IPS DF 6.9 (cell line): Measurements from ENCODE around the gene RBM6.

Source experiments
- DNase-seq: peaks from one replicate; pipeline ENCODE4 v3.0.0-alpha.2; 2013; ENCODE audit warnings: low read depth, low spot score
- H3K27ac ChIP-seq: one replicate; pipeline ENCODE4 v1.5.1; 2013; ENCODE audit warnings: low read length, control low read depth
- H3K27me3 ChIP-seq: 2 replicates; pipeline ENCODE4 v1.6.1; 2013; ENCODE audit warnings: mild to moderate bottlenecking, low read length; ENCODE audit not compliant: control insufficient read depth, insufficient read depth
- H3K36me3 ChIP-seq: 2 replicates; pipeline ENCODE4 v1.6.1; 2013; ENCODE audit warnings: low read length; ENCODE audit not compliant: control insufficient read depth, insufficient read depth
- H3K4me1 ChIP-seq: 2 replicates; pipeline ENCODE4 v1.6.1; 2013; ENCODE audit warnings: low read length; ENCODE audit not compliant: control insufficient read depth, insufficient read depth
- H3K4me3 ChIP-seq: 2 replicates; pipeline ENCODE4 v1.5.1; 2013; ENCODE audit warnings: mild to moderate bottlenecking, low read length
- H3K9me3 ChIP-seq: 2 replicates; pipeline ENCODE4 v1.6.1; 2013; ENCODE audit warnings: low read length, inconsistent platforms; ENCODE audit not compliant: control insufficient read depth, insufficient read depth
- WGBS: extraction: QIAGEN DNeasy Blood & Tissue Kit; methylation state at CpG from one replicate; pipeline ENCODE4 v1.1.7; 2013; ENCODE audit warnings: mixed read lengths, missing lambda C conversion rate; ENCODE audit not compliant: insufficient read length, insufficient coverage; 5-methylcytosine and 5-hydroxymethylcytosine counted together

The RBM6 gene

DNA sequence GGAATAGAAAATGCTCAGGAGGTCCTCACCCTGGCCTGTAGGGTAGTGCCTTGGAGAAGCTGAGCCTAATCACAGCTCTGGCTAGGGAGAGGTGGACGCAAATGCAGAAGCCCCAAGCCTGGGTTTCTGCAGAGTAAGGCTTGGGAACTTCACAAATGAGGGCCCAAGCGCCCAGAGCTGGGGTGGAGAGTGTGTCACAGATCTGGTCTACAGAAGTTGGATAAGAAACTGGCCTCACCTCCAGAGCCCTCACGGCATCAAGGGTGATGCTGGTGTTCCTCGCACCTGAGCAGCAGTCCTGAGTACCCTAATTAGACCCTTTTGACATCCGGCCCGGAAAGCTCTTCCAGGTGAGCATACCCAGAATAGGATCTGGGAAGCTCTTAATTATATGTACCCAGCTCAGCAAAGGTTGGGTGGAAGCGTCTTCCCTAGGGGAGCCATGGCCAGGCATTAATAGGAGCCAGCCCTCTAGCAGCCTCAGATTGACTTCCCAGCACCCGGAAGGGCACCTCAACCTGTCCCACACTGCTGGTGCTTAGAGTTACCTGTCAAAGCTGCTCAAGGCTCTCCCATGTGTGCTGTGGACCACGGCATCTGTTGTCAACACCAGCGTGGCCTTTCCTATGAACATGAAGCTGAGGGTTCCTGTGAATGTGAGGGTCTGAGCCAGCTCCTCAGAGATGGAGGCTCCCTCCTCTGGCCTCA, 180.6 kb downstream of the RBM6 start:
- peaks cover 20% of the 10 kb centered on the region for H3K36me3 ChIP-seq
- DNase-seq, result no peak
- no peaks in the 10 kb centered on the region for H3K9me3 ChIP-seq
- H3K27ac ChIP-seq, result no peak overlapping the region
- peaks cover 8% of the 10 kb centered on the region for H3K4me1 ChIP-seq
- no peaks in the 10 kb centered on the region for H3K27me3 ChIP-seq
- H3K4me3 ChIP-seq, result no peak overlapping the region
- WGBS, result no CpG with 5 or more reads among the region's 10 CpGs

DNA sequence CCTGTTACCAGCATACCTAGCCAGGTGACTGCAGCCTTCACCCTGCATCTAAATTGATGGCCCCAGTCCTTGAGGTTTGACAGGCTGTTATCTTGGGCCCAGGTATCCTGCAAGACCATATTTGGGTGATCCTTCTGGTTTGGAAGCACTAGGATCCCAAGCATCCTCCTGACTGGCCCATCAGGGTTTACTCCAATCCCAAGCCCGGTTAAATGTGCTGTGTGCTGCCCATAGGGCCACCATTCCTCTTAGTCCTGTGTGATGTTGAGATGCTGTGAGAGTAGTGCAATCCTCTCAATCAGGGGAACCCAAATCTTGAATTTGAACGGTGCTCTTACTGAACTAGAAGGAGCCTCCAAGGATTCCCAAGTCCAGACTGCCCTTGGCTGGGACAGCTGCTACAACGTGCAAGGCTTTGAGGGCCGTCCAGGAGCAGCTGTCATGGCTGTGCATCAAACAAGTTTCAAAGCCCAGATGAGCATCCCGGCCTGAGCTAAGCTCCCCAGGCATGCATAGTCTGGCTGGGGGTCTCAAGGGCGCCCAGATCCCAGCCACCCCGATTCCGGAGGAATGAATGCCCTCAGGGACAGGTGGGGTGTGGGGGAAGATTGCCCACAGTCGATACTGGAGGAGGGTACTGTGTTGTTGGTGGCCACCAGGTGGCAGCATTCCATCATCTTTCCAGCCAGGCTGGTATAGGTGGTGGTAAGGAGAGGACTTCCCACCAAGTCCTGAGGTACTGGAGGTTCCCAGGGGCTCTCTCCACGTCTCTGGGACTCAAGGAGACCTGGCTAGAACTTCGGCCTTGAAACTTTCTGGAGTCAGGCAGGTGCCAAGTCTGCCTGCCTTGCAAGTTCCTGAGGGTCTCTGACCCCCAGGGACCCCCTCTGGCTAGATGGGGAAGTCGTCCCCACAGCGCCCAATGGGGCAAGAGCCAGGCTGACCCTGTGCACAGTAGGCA, 181.4 kb downstream of the RBM6 start:
- no CpG with 5 or more reads among the region's 13 CpGs for WGBS
- H3K36me3 ChIP-seq, result peaks cover 12% of the 10 kb centered on the region
- H3K27ac ChIP-seq, result no peak overlapping the region
- no peak overlapping the region for H3K4me3 ChIP-seq
- peaks cover 16% of the 10 kb centered on the region for H3K4me1 ChIP-seq
- peak; percentile 72 for DNase-seq
- H3K9me3 ChIP-seq, result no peaks in the 10 kb centered on the region
- H3K27me3 ChIP-seq, result no peaks in the 10 kb centered on the region

- H3K9me3 ChIP-seq, result no peaks in the 10 kb centered on the region
- H3K4me1 ChIP-seq, result peaks cover 18% of the 10 kb centered on the region
- H3K36me3 ChIP-seq, result peaks cover 10% of the 10 kb centered on the region
- H3K27me3 ChIP-seq, result no peaks in the 10 kb centered on the region
- H3K27ac ChIP-seq, result no peak overlapping the region
- no peak overlapping the region for H3K4me3 ChIP-seq
- no peak for DNase-seq
- WGBS, result no CpG with 5 or more reads among the region's 2 CpGs
Observed at GRCh38 chr3:50122071-50122470, 182.1 kb downstream of the RBM6 start.

DNA sequence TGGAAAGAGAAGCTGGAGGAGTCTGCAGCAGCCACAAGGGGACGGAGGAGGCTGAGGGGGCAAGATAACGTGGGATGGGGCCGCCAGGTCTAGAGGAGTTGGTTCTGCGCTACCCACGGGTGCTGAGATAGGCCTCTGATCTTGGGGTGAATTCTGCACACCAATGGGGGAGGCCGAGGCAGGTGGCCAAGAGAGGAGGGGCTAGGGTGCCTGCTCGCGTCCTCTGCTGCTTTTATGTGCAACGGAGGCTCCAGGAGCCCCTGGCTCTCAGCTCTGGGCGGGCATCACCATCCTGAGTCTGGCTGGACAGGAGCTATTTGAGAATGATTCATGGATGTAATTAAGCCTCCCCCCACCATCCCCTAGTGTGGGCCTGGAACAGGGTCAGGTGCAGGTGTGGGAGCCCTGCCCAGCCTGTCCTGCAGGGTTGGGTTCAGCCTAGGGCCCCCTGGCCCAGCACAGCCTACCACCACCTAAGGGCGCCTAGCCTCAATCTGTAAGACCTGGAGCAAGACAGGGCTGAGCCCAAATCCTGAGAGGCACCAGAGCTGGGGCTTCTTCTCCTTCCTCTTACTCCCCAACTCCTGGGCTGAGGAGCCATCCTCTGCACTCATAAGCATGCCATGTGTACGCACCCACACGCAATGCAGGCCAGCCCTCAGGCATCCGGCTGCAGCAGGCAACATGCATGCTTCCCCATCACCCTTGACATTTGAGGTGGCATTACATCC, 182.9 kb downstream of the RBM6 start:
- H3K4me1 ChIP-seq, result peaks cover 18% of the 10 kb centered on the region
- no peak overlapping the region for H3K4me3 ChIP-seq
- peaks cover 7% of the 10 kb centered on the region; the same call in 1 of the 2 replicates for H3K36me3 ChIP-seq
- H3K9me3 ChIP-seq, result no peaks in the 10 kb centered on the region
- WGBS, result no CpG with 5 or more reads among the region's 14 CpGs
- DNase-seq, result no peak
- no peaks in the 10 kb centered on the region for H3K27me3 ChIP-seq
- no peak overlapping the region for H3K27ac ChIP-seq

- WGBS, result no CpG with 5 or more reads among the region's 4 CpGs
- H3K4me1 ChIP-seq, result peaks cover 18% of the 10 kb centered on the region
- DNase-seq, result no peak
- peaks cover 1% of the 10 kb centered on the region; the same call in 1 of the 2 replicates for H3K36me3 ChIP-seq
- H3K27ac ChIP-seq, result no peak overlapping the region
- H3K4me3 ChIP-seq, result no peak overlapping the region
- no peaks in the 10 kb centered on the region for H3K27me3 ChIP-seq
- no peaks in the 10 kb centered on the region for H3K9me3 ChIP-seq
Observed at GRCh38 chr3:50123394-50124051, 183.6 kb downstream of the RBM6 start.

DNA sequence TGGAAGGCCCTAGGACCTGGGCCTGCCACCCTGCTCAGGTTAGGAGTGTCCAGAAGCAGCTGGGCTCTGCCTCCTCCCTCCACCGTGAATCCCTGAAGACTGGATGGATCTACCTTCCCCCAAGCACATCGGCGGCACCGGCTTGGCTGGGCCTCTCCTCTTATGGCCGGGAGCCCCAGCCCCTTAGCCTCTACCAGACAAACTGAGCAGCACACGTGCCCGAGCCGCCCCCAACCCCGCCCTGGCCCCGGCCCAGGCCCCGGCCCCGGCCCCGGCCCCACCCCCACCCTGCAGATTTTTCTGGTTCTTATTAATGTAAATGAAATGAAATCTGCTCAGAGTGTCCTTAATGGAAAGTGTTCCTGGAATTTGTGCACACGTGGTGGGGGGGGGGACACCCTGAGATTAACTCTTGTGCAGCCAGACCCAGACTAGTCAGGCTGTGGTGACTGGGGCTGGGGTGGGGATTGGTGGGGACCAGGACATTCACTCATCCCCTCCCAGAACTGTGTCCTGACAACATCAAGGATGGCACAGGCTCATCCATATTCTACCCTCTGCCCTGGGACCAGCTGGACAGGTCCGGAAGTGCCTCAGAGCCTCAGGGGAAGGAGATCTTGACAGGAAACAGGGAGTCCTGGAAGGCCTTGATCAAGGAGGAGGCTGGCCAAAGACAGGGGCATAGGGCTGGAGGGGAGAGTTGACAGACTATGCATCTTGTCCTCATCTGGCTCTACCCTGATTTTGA, 184.3 kb downstream of the RBM6 start:
- Histone ChIP-seq H3K4me1 (peaks cover 18% of the 10 kb centered on the region), H3K27me3 (no peaks in the 10 kb centered on the region), H3K4me3 (no peak overlapping the region), H3K36me3 (no peaks in the 10 kb centered on the region), H3K27ac (no peak overlapping the region), H3K9me3 (no peaks in the 10 kb centered on the region)
- DNase-seq, result no peak
- no CpG with 5 or more reads among the region's 15 CpGs for WGBS

DNA sequence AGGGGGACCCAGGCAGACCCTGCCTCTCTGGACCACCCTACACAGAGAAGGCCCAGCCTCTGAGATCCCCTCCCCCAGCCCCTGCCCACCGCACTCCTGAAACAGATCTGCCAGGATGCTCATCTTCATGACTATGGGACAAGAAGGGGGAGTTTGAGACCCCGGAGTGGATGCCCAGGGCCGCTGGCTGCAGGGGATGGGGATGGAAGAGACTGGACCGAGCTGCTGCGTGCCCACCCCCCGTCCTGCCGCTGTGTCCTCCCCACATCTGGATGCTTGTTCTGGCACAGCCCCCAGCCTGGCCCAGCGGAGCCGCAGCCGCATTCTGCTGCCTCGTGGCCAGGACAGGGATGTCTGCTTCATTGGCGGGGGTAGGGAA, 184.8 kb downstream of the RBM6 start:
- WGBS, result no CpG with 5 or more reads among the region's 12 CpGs
- Histone ChIP-seq H3K9me3 (no peaks in the 10 kb centered on the region), H3K36me3 (no peaks in the 10 kb centered on the region), H3K27ac (no peak overlapping the region), H3K4me3 (no peak overlapping the region), H3K27me3 (no peaks in the 10 kb centered on the region), H3K4me1 (peaks cover 18% of the 10 kb centered on the region)
- DNase-seq, result no peak

DNA sequence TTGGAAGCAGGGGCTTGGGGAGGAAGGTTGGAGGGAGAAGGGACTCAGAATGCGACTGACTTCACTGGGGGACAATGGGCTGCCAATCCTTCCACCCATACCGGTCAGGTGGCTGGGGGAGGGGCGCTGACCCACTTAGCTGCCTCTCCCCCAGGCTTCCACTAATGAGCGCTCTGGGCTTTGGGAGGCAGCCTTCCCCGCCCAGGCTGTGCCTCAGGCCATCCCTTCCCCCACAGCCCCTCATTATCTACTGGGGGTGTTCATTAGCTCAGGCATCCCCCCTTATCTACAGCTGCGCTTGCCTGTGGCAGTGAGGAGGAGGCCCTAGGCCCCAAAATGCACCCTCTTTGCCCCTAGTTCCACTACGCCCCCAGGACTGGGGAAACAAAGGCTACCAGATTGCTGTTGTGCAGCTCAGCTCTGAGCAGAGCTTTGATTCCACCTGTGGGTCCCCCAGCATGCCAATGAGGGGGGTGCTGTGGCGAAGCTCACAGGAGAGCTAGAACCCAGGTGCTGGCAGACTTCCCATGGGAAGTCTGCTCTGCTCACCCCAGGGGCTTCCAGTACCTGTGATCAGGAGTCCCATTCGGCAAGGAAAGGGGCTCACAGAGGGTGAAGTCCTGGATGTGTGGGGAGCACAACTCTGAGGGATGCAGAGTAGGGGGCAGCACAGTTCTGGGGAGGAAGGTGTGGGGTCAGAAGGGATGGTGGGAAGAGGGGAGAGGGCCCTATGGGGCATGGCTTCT, 185.8 kb downstream of the RBM6 start:
- no peak overlapping the region for H3K27ac ChIP-seq
- peaks cover 18% of the 10 kb centered on the region for H3K4me1 ChIP-seq
- no CpG with 5 or more reads among the region's 9 CpGs for WGBS
- no peaks in the 10 kb centered on the region for H3K27me3 ChIP-seq
- H3K9me3 ChIP-seq, result no peaks in the 10 kb centered on the region
- no peak overlapping the region for H3K4me3 ChIP-seq
- DNase-seq, result no peak
- H3K36me3 ChIP-seq, result no peaks in the 10 kb centered on the region
